Esophagus muscularis mucosa (tissue), 4 donors: ENCODE data around the gene FADS2.

Experiments used
- CTCF ChIP-seq, 3 experiments: fragments of 200-600 bp in 2 of 3; fragments of 450-650 bp in 1 of 3; sonication (generic) in 2 of 3; IDR thresholded peaks; one replicate each; pipeline ENCODE4 v1.5.1; 2017 to 2019; ENCODE audit warnings: antibody characterized with exemption in 3 of 3, mild to moderate bottlenecking in 2 of 3, moderate library complexity in 1 of 3
- EP300 ChIP-seq: sonication (generic); formaldehyde crosslinking; IDR thresholded peaks from one replicate; pipeline ENCODE4 v1.6.1; 2017; ENCODE audit warnings: antibody characterized with exemption
- POLR2A ChIP-seq: fragments of 450-650 bp; IDR thresholded peaks from one replicate; pipeline ENCODE4 v1.6.1; 2017; ENCODE audit warnings: antibody characterized with exemption, moderate library complexity, mild to moderate bottlenecking, low read depth

DNA sequence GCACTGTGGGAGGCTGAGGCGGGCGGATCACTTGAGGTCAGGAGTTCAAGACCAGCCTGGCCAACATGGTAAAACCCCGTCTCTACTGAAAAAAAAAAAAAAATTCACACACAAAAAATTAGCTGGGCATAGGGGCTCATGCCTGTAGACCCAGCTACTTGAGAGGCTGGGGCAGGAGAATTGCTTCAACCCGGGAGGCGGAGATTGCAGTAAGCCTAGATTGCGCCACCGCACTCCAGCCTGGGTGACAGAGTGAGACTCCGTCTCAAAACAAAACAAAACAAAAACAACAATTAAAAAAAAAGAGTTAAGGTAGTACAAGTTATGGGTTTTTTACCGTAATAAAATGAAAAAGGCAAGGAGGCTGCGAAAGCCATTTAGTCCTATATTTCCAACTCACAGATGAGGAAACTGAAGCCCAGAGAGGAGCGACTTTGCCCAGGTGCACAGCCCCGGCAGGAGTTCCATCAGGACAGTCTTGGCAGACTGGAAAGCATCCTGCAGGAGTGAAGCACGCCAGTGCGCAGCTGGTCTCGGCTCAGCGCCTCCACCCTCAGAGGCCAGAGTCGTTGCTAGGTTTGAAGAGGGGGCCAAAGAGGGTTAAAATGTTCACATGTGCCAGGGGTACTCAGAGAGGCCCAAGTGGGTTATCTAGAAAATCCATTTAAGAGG is 67.1 kb downstream of the FADS2 start:
- TF ChIP-seq CTCF (IDR thresholded peaks at IDR 0.05) (no peak), POLR2A (no peak), EP300 (no peak)
